Lower lobe of right lung (tissue), 2 donors: ENCODE data around the gene PCSK5. TPM values are rescaled to one million over a fixed set of nuclear protein-coding genes. Genes with fewer than 3 reads are reported as not detected.

ENCODE experiments used
- ATAC-seq, 2 donors: fragments of 200-7000 bp; cut with Tn5 transposase; one replicate each; pipeline ENCODE4 v1.9.1; 2020 to 2022; ENCODE audit warnings: mild to moderate bottlenecking in 2 of 2, moderate library complexity in 2 of 2
- DNase-seq: peaks from one replicate; pipeline ENCODE4 v3.0.0-alpha.2; 2020
- H3K27ac ChIP-seq: fragments of 200-600 bp; one replicate; pipeline ENCODE4 v1.8.0; 2022
- H3K27me3 ChIP-seq: fragments of 200-600 bp; one replicate; pipeline ENCODE4 v1.8.0; 2022; ENCODE audit warnings: low read depth
- H3K36me3 ChIP-seq: fragments of 200-600 bp; one replicate; pipeline ENCODE4 v1.8.0; 2022; ENCODE audit warnings: mild to moderate bottlenecking
- H3K4me1 ChIP-seq: fragments of 200-600 bp; one replicate; pipeline ENCODE4 v1.8.0; 2022
- H3K4me3 ChIP-seq: fragments of 200-600 bp; one replicate; pipeline ENCODE4 v1.8.0; 2022; ENCODE audit warnings: mild to moderate bottlenecking
- H3K9me3 ChIP-seq: fragments of 200-600 bp; one replicate; pipeline ENCODE4 v1.8.0; 2022
- intact Hi-C: fragments of 100-400 bp; cut with DNase I; formaldehyde crosslinking; loops from one replicate; pipeline ENCODE4 v1.11.0; 2022
- total RNA-seq: library from RNA; stranded (reverse); fragmentation: NEBNext Ultra II Directional; extraction: Animal tissue kit (Norgen Biotek cat#: 25700); gene quantifications from one replicate; pipeline ENCODE4 v1.2.1, GENCODE V29; 2021
- TF ChIP-seq, protein P1 (sequence below): fragments of 200-600 bp; IDR thresholded peaks from one replicate; pipeline ENCODE4 v1.8.0; 2022; ENCODE audit warnings: antibody characterized with exemption, mild to moderate bottlenecking
- donor health status: DM: no; HTN: yes; CAD: no; lungs with severe emphysema.

PCSK5 gene
- total RNA-seq, 1 donor from 2014 or later, result 18.1 TPM

DNA sequence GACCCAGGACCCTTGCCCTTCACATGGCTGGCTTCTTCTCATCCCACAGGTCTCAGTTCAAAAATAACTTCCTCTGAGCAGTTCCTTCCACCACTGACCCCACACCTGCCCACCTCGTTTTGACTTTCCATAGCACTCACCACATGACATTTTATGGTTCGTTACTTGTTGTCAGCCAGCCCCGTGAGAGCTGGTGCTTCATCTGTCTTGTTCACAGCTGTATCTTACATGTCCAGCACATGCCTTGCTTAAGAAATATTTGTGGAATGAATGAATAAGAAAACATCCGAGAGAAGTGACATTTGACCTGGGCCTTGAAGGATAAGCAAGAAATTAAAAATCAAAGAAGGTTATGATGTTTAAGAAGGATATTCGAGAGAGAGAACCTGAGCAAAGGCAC is 309.8 kb downstream of the PCSK5 start:
- ATAC-seq (no peak), DNase-seq (no peak)
- H3K4me1 ChIP-seq, result peaks cover 6% of the 10 kb centered on the region
- H3K36me3 ChIP-seq, result no peaks in the 10 kb centered on the region
- no peak overlapping the region for H3K27ac ChIP-seq
- TF ChIP-seq, protein P1, sequence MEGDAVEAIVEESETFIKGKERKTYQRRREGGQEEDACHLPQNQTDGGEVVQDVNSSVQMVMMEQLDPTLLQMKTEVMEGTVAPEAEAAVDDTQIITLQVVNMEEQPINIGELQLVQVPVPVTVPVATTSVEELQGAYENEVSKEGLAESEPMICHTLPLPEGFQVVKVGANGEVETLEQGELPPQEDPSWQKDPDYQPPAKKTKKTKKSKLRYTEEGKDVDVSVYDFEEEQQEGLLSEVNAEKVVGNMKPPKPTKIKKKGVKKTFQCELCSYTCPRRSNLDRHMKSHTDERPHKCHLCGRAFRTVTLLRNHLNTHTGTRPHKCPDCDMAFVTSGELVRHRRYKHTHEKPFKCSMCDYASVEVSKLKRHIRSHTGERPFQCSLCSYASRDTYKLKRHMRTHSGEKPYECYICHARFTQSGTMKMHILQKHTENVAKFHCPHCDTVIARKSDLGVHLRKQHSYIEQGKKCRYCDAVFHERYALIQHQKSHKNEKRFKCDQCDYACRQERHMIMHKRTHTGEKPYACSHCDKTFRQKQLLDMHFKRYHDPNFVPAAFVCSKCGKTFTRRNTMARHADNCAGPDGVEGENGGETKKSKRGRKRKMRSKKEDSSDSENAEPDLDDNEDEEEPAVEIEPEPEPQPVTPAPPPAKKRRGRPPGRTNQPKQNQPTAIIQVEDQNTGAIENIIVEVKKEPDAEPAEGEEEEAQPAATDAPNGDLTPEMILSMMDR, result no peak
- H3K9me3 ChIP-seq, result no peaks in the 10 kb centered on the region
- H3K4me3 ChIP-seq, result no peak overlapping the region
- intact Hi-C loops, result no loop called here
- no peaks in the 10 kb centered on the region for H3K27me3 ChIP-seq

DNA sequence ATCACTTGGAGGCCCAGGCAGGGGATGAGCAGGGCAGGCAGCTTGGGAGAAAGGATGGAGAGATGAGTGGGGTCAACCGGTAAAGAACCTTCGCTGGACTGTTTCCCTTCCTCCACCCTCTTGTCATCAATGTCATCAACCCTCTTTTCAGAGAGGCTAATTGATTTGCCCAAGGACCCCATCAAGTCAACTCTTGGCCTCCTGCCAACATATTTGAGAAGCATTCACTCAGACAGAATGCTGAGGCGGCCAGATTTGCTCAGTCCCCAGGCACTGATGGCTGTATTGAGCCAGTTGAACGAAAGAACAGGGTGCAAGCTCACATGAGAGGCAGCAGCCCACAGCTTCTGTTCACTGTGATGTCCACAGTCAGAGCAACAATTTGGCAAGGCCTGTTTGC is 310.3 kb downstream of the PCSK5 start:
- no peak overlapping the region for H3K4me3 ChIP-seq
- H3K27ac ChIP-seq, result no peak overlapping the region
- H3K4me1 ChIP-seq, result peaks cover 6% of the 10 kb centered on the region
- H3K36me3 ChIP-seq, result no peaks in the 10 kb centered on the region
- intact Hi-C loops, result no loop called here
- no peak for DNase-seq
- no peak for ATAC-seq
- TF ChIP-seq, protein P1, result no peak
- H3K27me3 ChIP-seq, result no peaks in the 10 kb centered on the region
- H3K9me3 ChIP-seq, result no peaks in the 10 kb centered on the region

DNA sequence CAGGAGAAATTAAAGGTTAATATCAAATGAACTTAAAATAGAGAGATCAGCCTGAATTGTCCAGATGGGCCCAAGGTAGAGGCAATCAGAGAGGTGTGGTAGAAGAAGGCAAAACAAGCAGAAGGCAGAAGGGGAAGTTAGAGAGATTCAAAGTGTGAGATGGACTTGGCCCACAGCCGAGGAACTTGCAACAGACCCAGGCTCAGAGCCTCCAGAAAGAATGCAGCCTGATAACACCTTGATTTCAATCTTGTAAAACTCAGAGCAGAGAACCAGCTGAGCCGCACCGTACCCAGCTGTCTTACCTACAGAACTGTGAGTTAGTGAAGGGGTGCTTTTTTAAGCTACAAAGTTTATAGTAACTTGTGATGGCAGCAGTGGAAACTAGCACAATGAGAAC is 312.9 kb downstream of the PCSK5 start:
- no peak overlapping the region for H3K27ac ChIP-seq
- peaks cover 6% of the 10 kb centered on the region for H3K4me1 ChIP-seq
- DNase-seq, result peak; percentile 61
- ATAC-seq, result peak; percentile 52 to 68
- intact Hi-C loops, result no loop called here
- H3K36me3 ChIP-seq, result no peaks in the 10 kb centered on the region
- no peaks in the 10 kb centered on the region for H3K9me3 ChIP-seq
- H3K4me3 ChIP-seq, result no peak overlapping the region
- H3K27me3 ChIP-seq, result no peaks in the 10 kb centered on the region
- TF ChIP-seq, protein P1, result no peak

DNA sequence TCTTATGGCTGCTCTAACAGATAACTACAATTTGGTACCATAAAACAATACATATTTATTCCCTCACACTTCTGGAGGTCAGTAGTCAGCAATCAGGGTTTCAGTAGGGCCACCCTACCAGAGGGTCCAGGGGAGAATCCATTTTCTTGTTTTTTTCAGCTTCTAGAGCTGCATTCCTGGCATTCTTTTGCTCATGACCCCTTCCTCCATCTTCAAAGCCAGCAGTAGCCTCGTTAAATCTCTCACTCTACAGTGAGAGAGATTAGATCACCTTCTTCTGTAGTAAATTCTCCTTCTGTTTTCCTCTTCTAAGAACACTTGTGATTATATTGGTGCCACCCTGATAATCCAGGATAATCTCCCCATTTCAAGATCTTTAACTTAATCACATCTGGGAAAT is 316.3 kb downstream of the PCSK5 start:
- ATAC-seq, result no peak
- Histone ChIP-seq H3K4me1 (peaks cover 6% of the 10 kb centered on the region), H3K9me3 (no peaks in the 10 kb centered on the region), H3K36me3 (no peaks in the 10 kb centered on the region), H3K27me3 (no peaks in the 10 kb centered on the region), H3K27ac (no peak overlapping the region), H3K4me3 (no peak overlapping the region)
- TF ChIP-seq, protein P1, result no peak
- intact Hi-C loops, result no loop called here
- DNase-seq, result no peak

DNA sequence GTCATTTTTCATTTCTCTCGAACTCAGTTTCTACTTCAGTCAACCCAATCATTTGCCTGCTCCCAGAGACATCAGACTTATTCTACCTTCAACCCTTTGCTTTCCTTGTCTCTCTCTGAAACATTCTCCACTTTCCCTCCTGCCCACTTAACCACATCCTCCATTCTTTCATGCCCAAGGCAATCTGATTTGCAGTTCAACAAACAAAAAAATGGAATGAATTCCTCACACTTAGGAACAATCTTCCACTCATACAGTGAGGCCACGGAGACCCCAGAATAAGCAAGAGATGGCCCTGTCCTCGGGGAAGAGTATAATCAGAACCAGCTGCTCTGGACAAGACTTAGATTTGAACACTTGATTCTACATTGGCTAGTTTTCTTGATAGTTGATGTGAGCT is 323.3 kb downstream of the PCSK5 start:
- Histone ChIP-seq H3K4me3 (no peak overlapping the region), H3K4me1 (no peaks in the 10 kb centered on the region), H3K36me3 (no peaks in the 10 kb centered on the region), H3K27me3 (no peaks in the 10 kb centered on the region), H3K27ac (no peak overlapping the region), H3K9me3 (no peaks in the 10 kb centered on the region)
- ATAC-seq (no peak), DNase-seq (no peak)
- intact Hi-C loops, result no loop called here
- TF ChIP-seq, protein P1, result no peak

DNA sequence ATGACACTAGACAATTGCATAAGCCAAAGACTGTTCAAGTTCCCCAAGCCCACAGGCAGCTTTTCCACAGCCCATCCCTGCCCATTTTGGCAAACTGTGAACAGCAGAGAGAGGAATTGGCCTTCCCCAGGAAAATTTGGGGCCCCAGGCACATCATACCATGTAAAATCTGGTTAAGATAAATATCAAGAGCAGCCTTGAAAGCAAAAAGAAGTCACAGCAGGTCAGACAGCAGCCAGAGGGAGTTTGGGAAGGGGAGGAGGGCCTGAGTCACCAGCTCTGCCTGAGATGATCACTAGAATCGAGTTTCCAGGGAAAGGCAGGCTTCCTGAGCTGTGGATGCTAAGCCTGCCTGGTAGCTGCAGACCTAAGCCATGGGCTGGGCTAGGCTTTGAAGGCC is 324.6 kb downstream of the PCSK5 start:
- Histone ChIP-seq H3K27me3 (no peaks in the 10 kb centered on the region), H3K4me3 (no peak overlapping the region), H3K36me3 (no peaks in the 10 kb centered on the region), H3K4me1 (no peaks in the 10 kb centered on the region), H3K27ac (no peak overlapping the region), H3K9me3 (no peaks in the 10 kb centered on the region)
- DNase-seq, result no peak
- TF ChIP-seq, protein P1, result no peak
- ATAC-seq, result no peak
- intact Hi-C loops, result no loop called here
